ENCODE data around the gene CCDC134.

The CCDC134 gene

DNA sequence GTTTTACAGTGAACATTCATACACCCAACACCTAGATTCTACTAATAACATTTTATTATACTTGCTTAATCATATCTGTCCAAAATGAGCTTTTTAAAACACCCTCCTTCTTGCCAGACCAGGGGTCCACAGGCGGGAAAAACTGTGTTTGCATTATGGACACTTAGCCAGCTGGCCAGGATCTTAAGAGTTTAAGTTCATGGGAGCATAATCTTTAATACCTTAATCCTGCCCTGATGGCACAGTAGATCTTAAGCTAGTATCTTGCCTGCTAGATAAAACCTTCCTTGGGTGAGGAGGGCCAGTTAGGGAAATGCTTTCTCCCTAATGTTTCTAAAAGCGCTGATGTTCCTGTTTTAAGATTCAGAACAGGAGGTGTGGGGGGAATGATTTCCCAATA lies 13.1 kb upstream of the CCDC134 start:
- no peak for DNase-seq

GRCh38 chr22:41793871-41794270 lies 6.6 kb upstream of the CCDC134 start:
- DNase-seq, result no peak

GRCh38 chr22:41798736-41799135 lies 1.7 kb upstream of the CCDC134 start:
- DNase-seq, result no peak

GRCh38 chr22:41799486-41800347 lies 762 bp upstream of the CCDC134 start:
- no peak for DNase-seq

- no peak for DNase-seq
Observed at GRCh38 chr22:41801147-41801819, 804 bp downstream of the CCDC134 start.

DNA sequence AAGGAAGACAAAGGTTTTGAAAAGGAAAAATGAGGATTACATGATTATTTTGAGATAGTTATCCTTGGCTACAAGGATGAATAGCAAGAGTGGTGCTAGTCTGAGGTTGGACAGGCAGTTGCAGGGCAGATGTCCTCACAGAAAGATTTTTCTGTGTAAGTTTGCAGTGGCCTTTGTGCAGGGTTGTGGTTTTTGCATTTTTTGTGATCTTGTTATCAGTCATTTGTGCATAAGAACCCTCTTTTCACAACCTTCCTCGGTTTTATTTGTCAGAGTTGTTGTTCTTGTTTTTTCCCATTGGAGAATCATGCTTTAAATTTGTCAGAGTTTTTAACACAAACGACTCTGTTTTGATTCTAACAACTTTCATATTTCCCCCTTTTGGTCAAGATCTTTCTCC lies 1.4 kb downstream of the CCDC134 start:
- DNase-seq, result no peak

GRCh38 chr22:41805639-41806038 lies 5.2 kb downstream of the CCDC134 start:
- no peak for DNase-seq

DNA sequence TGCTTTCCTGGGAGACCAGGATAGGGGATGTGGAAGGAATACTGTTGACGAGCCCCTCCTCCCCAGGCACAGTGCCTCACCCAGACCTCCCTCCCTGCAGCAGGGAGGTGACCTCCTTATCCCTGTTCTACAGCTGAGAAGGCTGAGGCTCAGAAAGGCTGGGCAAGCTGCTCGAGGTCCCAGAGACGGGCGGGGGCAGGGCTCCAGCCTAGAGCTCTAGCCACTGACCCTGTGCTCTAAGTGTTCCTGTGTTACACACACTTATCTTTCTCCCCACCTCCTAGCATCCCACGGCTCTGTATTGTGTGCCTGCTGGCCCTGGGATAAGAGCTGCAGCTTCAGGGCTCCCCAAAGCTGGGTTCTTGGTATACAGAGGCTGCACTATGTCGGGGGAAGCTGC lies 7.9 kb downstream of the CCDC134 start:
- no peak for DNase-seq

- no peak for DNase-seq
Observed at GRCh38 chr22:41810022-41810421, 9.5 kb downstream of the CCDC134 start.

- no peak for DNase-seq
Observed at GRCh38 chr22:41812805-41813545, 12.5 kb downstream of the CCDC134 start.

DNA sequence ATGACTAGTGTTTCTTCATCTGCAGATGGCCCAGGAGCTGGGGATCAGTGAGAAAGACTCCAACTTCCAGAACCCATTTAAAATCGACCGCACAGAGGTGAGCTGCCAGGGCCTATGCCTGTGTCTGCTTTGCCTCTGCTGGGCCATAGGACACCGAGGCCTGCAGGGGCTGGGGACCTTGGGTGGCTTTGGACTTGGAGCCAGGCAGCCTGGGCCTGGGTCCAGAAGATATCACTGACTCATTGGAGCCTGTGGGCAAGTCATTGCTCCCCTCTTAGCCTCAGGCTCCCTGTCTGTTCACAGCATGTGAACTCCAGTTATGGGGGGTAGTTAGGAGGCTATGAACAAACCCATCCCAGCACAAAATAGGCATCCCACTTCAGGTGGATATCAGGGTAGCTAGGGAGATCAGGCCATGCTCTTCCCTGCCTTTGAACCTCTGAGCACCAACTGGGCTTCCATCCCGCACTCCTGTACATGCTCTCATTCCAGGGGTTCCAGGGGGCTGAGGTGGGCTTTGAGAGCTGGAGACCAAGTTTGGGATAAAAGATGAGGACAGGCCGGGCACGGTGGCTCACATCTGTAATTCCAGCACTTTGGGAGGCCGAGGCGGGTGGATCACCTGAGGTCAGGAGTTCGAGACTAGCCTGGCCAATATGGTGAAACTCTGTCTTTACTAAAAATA lies 13.4 kb downstream of the CCDC134 start:
- DNase-seq, result no peak

DNA sequence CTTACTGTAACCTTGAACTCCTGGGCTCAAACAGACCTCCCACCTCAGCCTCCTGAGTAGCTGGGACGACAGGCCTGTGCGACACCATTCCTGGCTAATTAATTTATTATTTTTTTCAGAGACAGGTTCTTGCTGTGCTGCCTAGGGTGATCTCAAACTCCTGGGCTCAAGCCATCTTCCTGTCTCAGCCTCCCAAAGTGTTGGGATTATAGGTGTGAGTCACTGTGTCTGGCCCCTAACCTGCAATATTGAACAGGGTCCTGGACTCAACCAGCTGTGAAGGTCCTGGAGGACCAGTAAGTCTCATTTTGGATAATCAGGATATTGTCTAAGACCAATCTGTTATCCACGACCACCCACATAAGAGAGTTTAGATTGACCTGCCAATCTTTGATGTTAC lies 15.2 kb downstream of the CCDC134 start:
- no peak for DNase-seq

GRCh38 chr22:41816241-41816640 lies 15.8 kb downstream of the CCDC134 start:
- no peak for DNase-seq

DNA sequence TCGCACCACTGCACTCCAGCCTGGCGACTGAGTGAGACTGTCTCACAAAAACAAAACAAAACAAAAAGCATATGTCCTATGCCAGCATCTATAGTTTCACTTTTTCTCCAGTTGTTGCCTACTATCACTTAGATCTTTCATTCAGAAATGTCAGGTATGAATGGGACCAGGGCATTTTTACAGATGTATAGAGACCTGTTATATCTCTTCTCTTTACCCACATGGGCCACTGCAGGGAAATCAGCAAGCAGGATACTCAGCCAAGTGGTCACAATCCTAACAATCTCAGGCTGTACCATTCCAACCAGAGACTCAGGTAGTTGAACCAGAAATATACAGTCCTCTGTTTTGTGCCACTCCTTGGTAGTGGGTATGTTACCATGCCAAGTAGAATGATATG lies 16.4 kb downstream of the CCDC134 start:
- DNase-seq, result no peak

DNA sequence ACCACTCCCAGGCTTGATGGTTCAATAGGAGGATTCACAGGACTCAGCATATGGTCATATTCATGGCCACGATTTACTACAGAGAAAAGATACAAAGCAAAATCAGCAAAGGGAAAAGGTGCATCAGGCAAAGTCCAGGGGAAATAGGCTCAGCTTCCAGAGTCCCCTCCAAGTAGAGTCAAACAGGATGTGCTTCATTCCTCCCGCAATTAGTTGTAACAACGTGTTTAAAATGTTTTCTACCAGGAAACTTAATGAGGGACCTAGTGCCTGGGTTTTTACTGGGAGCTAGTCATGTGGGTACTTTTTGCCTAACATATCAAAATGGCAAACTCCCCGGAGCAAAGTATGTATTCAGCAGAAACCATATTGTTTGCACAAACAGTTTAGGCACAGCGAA lies 17.5 kb downstream of the CCDC134 start:
- no peak for DNase-seq

- no peak for DNase-seq
Observed at GRCh38 chr22:41818596-41818995, 18.1 kb downstream of the CCDC134 start.

DNA sequence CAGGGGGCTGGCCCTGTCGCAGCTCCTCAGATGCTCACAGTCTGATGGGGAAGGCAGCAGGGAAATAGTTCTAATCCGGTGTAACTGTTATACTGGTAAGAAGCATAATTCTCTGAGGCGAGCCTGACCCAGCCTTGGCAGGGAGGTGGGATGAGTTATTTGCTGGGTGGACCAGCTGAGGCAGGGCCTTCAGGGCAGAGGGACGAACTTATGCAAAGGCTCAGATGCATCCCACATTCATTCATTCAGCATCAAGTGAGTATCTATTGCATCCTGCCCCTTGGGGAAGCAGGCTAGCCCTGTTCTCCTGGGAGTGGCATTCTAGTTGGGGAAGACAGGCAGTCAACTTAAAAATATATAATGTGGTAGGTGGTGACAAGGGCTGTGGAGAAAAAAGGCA lies 18.8 kb downstream of the CCDC134 start:
- DNase-seq, result no peak

DNA sequence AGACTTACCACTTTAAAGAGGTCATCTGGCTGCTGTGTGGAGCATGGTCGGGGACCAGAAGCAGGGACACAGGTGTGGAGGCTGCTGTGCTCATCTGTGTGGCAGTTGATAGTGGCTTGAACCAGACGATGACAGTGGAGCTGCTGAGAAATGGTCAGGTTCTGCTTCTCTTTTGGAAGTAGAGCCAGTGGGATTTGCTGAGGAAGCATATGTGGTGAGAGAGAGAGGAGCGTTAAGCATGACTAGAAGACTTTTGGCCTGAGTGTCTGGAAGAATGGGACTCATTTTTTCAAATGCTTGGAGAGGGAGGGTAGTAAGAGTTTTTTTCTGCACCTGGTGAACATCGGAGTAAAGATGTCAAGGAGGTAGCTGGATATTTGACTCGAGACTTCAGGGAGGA lies 20.0 kb downstream of the CCDC134 start:
- DNase-seq, result no peak

GRCh38 chr22:41821471-41822316 lies 21.2 kb downstream of the CCDC134 start:
- no peak for DNase-seq

DNA sequence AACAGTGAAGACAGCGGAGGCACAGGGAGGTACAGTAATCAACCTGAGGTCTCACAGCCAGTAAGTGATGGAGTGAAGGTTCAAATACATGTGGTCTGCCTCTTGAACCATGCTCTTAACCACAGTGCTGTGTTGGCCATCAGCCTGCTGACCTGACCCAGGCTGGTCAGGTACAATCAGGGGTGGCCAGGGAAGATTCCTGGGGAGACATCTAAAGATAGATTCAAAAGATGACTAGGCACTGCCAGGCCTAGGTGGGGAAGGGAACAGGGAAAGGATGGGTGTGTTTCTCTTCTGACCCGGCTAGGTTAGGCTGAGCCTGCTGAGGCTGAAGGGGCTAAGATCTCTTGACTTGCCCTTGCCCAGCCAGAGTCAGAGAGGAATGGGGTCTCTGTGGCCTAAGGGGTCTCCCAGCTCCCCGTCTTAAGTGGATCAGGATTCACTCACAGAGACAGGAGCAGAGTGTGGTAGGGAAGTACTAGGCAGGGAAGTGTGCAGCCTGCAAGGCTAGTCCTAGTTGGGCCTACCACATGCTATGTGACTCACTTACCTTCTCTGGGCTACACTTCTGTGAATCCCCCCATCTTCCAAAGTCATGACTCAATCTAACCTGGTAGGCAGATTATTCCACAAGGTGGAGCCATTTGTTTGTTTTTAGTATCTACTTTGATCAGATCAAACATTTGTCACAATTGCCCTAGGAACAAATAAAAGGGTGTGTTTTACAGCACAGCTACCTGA lies 22.0 kb downstream of the CCDC134 start:
- peak; percentile 35 for DNase-seq

GRCh38 chr22:41823797-41824196 lies 23.3 kb downstream of the CCDC134 start:
- DNase-seq, result no peak

All from NCI-H774 (cell line).